Stomach (tissue), 4 donors: ENCODE results near the gene FGA.

Experiments used
- POLR2A ChIP-seq, 4 donors: fragments of 450-650 bp; IDR thresholded peaks; one replicate each; pipeline ENCODE4 v1.6.1; 2016; ENCODE audit warnings: antibody characterized with exemption in 4 of 4, control low read depth in 2 of 4, mild to moderate bottlenecking in 1 of 4, moderate library complexity in 1 of 4
- TF ChIP-seq, protein P1 (sequence below), 7 experiments: fragments of 450-650 bp in 4 of 7; fragments of 200-600 bp in 3 of 7; sonication (generic) in 3 of 7; IDR thresholded peaks; one replicate each; pipeline ENCODE4 v1.5.1; 2016 to 2019; ENCODE audit warnings: antibody characterized with exemption in 7 of 7, control low read depth in 2 of 7, mild to moderate bottlenecking in 1 of 7

DNA sequence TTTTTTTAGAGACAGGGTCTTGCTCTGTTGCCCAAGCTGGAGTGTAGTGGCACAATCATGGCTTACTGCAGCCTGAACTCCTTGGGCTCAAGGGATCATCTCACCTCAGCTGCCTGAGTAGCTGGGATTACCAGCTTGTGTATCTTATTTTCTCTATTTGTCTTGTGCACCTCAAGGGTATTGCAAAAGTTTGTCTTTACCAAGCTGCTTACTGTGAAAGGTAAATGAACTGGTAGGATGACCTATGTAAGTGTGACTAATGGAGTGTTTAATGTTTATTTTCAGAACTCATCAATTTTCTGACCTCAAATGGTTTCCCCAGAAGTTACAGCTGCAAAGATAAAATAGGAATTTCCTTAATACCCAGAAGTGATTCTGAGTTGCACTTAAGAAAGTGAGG, 5.3 kb upstream of the FGA start:
- TF ChIP-seq, protein P1, sequence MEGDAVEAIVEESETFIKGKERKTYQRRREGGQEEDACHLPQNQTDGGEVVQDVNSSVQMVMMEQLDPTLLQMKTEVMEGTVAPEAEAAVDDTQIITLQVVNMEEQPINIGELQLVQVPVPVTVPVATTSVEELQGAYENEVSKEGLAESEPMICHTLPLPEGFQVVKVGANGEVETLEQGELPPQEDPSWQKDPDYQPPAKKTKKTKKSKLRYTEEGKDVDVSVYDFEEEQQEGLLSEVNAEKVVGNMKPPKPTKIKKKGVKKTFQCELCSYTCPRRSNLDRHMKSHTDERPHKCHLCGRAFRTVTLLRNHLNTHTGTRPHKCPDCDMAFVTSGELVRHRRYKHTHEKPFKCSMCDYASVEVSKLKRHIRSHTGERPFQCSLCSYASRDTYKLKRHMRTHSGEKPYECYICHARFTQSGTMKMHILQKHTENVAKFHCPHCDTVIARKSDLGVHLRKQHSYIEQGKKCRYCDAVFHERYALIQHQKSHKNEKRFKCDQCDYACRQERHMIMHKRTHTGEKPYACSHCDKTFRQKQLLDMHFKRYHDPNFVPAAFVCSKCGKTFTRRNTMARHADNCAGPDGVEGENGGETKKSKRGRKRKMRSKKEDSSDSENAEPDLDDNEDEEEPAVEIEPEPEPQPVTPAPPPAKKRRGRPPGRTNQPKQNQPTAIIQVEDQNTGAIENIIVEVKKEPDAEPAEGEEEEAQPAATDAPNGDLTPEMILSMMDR (IDR thresholded peaks at IDR 0.05) = no peak
- TF ChIP-seq POLR2A (IDR thresholded peaks at IDR 0.05) = no peak
